ENCODE data around the gene CELSR3.

CELSR3 gene

DNA sequence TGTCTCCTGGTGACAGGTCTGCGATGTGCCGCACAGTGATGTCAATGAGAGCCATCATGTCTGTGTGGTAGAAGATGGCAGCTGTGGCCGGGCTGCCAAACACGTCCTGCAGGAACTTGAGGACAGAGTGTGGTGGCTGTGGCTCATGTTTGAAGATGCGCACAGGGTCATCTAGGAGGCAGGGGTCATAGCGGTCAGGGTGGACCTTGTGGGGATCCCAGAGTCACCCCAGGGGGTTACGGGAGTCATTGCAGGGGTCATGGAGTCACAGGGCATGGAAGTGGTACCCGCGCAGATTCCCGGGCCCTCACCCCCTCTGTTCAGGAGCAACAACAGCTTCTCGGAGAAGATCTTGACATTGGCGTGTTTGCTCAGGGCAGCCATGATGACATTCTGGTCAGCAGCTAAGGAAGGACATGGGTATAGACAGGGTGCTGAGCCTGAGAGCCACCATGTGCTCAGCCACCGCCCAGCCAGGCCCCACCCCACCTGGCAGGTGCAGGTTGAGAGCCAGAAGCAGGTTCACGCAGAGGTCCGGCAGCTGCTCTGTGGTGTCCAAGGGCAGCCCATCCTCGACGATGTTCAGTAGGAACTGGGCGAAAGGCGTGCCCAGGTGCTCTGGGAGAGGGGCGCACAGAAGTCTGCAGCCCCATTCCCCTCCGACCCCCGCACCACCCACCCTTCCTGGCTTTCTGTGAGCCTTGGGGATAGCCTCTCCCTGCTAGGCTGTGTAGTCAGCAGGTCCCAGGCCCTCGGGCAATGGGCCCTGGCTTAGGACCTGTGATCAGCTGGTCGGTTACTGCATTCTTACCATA lies 16.1 kb upstream of the CELSR3 start:
- Histone ChIP-seq H3K27ac (replicated peaks) (no peak overlapping the region), H3K4me3 (replicated peaks; ENCODE audit: insufficient read depth, low read length) (no peak overlapping the region), H3K27me3 (ENCODE audit: insufficient read depth, poor library complexity, severe bottlenecking) (no peaks in the 10 kb centered on the region)
- TF ChIP-seq POLR2AphosphoS5 (IDR thresholded peaks at IDR 0.05; ENCODE audit: low read depth) = no peak
- TF ChIP-seq, protein P1, sequence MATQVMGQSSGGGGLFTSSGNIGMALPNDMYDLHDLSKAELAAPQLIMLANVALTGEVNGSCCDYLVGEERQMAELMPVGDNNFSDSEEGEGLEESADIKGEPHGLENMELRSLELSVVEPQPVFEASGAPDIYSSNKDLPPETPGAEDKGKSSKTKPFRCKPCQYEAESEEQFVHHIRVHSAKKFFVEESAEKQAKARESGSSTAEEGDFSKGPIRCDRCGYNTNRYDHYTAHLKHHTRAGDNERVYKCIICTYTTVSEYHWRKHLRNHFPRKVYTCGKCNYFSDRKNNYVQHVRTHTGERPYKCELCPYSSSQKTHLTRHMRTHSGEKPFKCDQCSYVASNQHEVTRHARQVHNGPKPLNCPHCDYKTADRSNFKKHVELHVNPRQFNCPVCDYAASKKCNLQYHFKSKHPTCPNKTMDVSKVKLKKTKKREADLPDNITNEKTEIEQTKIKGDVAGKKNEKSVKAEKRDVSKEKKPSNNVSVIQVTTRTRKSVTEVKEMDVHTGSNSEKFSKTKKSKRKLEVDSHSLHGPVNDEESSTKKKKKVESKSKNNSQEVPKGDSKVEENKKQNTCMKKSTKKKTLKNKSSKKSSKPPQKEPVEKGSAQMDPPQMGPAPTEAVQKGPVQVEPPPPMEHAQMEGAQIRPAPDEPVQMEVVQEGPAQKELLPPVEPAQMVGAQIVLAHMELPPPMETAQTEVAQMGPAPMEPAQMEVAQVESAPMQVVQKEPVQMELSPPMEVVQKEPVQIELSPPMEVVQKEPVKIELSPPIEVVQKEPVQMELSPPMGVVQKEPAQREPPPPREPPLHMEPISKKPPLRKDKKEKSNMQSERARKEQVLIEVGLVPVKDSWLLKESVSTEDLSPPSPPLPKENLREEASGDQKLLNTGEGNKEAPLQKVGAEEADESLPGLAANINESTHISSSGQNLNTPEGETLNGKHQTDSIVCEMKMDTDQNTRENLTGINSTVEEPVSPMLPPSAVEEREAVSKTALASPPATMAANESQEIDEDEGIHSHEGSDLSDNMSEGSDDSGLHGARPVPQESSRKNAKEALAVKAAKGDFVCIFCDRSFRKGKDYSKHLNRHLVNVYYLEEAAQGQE (IDR thresholded peaks at IDR 0.05; ENCODE audit: insufficient replicate concordance, low read depth) = no peak
- no peak for TF ChIP-seq GABPA (IDR thresholded peaks at IDR 0.05; ENCODE audit: low read depth)
- no peak for TF ChIP-seq SPI1 (IDR thresholded peaks at IDR 0.05; ENCODE audit: borderline replicate concordance, low read depth)
- no peak for TF ChIP-seq CTCF (IDR thresholded peaks at IDR 0.05; ENCODE audit: insufficient read depth, low read length)
- no peak for DNase-seq (ENCODE audit: low read depth in 1 of 2, low spot score in 1 of 2)

- TF ChIP-seq CTCF (IDR thresholded peaks at IDR 0.05; ENCODE audit: insufficient read depth, low read length) (no peak), SPI1 (IDR thresholded peaks at IDR 0.05; ENCODE audit: borderline replicate concordance, low read depth) (no peak), POLR2AphosphoS5 (IDR thresholded peaks at IDR 0.05; ENCODE audit: low read depth) (no peak), GABPA (IDR thresholded peaks at IDR 0.05; ENCODE audit: low read depth) (no peak)
- TF ChIP-seq, protein P1 (IDR thresholded peaks at IDR 0.05; ENCODE audit: insufficient replicate concordance, low read depth) = no peak
- Histone ChIP-seq H3K4me3 (replicated peaks; ENCODE audit: insufficient read depth, low read length) (no peak overlapping the region), H3K27me3 (ENCODE audit: insufficient read depth, poor library complexity, severe bottlenecking) (no peaks in the 10 kb centered on the region), H3K27ac (replicated peaks) (no peak overlapping the region)
- no peak for DNase-seq (ENCODE audit: low read depth in 1 of 2, low spot score in 1 of 2)
Measured at GRCh38 chr3:48678056-48678455, 15.4 kb upstream of the CELSR3 start.

DNA sequence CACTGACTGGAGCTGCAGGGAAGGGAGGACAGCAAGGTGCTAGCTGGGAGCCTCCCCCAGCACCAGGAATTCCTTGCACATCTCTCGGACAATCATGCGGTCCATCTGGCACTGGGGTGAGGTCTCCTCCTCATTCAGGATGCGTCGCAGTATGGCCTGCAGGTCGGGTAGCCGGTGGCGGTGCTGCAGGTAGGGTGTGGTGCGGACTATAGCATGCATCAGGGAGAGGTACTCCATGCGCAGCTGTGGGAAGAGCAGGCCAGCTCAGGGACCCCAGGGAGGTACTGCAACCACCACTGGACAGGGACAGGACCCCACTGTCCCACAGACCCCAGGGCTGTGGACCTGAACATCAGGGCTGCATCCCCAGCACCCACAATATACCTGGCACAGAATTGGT lies 11.8 kb upstream of the CELSR3 start:
- no peak overlapping the region for H3K4me3 ChIP-seq (replicated peaks; ENCODE audit: insufficient read depth, low read length)
- no peaks in the 10 kb centered on the region for H3K27me3 ChIP-seq (ENCODE audit: insufficient read depth, poor library complexity, severe bottlenecking)
- DNase-seq (ENCODE audit: low read depth in 1 of 2, low spot score in 1 of 2) = no peak
- H3K27ac ChIP-seq (replicated peaks) = no peak overlapping the region
- TF ChIP-seq SPI1 (IDR thresholded peaks at IDR 0.05; ENCODE audit: borderline replicate concordance, low read depth) = no peak
- no peak for TF ChIP-seq GABPA (IDR thresholded peaks at IDR 0.05; ENCODE audit: low read depth)
- TF ChIP-seq, protein P1 (IDR thresholded peaks at IDR 0.05; ENCODE audit: insufficient replicate concordance, low read depth) = no peak
- no peak for TF ChIP-seq POLR2AphosphoS5 (IDR thresholded peaks at IDR 0.05; ENCODE audit: low read depth)
- no peak for TF ChIP-seq CTCF (IDR thresholded peaks at IDR 0.05; ENCODE audit: insufficient read depth, low read length)

All from HL-60 (cell line).